HG03520 (cell line): ENCODE data around the gene RIMBP3B.
"Not testable (repeated sequence)": the region's sequence is repeated elsewhere in the genome, so short reads cannot be mapped to it uniquely, and the experiment has no call there.

Experiments used
- ATAC-seq: cut with Tn5 transposase; IDR thresholded peaks from one replicate; pipeline ENCODE4 v1.9.1; 2021; ENCODE audit warnings: mild to moderate bottlenecking, moderate library complexity; ENCODE audit not compliant: unreplicated experiment

The RIMBP3B gene

DNA sequence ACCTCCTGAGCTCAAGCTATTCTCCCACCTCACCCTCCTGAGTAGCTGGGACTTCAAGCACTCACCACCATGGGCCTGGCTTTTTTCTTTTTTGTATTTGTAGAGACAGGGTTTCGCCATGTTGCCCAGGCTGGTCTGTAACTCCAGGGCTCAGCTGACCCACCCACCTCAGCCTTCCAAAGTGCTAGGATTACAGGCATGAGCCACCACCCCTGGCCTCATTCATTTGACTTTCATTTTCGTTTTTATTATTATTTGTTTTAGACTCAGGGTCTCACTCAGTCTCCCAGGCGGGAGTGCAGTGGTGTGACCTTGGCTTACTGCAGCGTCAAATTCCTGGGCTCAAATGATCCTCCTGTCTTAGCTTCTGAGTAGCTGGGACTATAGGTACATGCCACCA lies 24.2 kb downstream of the RIMBP3B start:
- ATAC-seq = not testable (repeated sequence)

DNA sequence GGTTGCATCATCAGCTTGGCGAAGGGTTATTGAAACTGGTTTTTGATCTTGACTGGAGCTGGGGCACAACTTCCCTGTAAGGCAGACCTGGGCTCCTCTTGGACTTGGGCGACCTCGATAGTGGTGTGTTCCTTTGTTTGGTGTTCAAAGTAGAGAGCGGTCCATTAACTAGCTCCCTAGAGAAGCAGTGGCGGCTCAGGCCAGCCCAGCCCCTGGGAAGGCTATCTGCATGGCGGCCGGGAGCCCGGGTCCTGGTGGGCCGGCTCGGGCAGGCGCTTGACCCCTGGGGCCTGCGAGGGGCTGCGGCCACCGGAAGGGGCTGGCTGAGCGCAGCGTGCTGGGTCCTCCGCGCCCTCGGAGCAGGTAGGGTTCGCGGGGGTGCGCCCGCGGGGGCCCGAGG lies 32.8 kb downstream of the RIMBP3B start:
- not testable (repeated sequence) for ATAC-seq

DNA sequence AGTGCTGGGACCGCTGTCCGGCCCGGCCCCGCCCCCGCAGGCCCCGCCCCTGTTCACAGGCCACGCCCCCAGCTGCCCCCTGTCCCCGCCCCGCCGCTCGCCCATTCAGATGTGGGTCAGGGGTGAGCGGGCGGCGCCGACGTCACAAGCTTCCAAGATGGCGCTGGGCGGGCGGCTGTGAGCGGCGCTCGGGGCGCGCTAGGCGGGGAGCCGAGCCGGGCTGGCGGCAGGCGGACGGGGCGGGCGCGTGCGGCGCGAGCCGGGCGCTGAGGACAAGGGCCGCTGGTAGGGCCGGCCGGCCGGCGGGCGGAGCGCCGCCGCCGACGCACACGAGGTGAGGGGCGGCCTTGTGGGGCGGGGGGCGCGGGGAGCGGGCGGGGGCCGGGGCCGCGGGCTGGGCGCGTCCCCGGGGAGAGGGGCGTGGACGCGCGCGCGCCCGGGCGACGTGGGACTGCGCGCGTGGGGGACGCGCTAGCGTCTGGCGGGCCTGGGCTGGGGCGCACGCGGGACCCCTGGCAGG lies 33.7 kb downstream of the RIMBP3B start, which contains the start of gene HIC2:
Gene HIC2 (plus strand): TSS at position 145 of the 520 bp plus-strand sequence. CDS start 25,461 bp downstream, outside the sequence.
- ATAC-seq = peak; percentile 72

DNA sequence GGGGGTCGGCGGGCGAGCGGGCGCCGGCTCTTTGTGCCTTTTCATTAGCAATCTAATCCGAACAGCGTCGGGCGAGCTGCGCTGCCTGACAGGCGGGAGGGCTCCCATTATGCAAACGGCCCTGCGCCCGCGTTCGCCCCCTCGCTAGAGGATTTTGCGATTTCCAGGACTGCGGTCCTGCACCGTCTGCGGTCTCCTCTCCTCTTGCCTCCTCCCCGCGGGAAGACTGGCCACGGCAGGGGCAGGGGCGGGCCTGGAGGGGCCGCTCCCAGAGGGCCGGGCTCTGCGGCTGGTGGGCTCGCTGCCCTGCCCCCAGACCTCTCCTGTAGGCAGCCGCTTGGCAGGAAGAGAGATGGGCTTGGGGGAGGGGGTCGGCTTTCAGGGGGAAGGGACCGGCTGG lies 34.3 kb downstream of the RIMBP3B start:
- peak; percentile 34 for ATAC-seq

DNA sequence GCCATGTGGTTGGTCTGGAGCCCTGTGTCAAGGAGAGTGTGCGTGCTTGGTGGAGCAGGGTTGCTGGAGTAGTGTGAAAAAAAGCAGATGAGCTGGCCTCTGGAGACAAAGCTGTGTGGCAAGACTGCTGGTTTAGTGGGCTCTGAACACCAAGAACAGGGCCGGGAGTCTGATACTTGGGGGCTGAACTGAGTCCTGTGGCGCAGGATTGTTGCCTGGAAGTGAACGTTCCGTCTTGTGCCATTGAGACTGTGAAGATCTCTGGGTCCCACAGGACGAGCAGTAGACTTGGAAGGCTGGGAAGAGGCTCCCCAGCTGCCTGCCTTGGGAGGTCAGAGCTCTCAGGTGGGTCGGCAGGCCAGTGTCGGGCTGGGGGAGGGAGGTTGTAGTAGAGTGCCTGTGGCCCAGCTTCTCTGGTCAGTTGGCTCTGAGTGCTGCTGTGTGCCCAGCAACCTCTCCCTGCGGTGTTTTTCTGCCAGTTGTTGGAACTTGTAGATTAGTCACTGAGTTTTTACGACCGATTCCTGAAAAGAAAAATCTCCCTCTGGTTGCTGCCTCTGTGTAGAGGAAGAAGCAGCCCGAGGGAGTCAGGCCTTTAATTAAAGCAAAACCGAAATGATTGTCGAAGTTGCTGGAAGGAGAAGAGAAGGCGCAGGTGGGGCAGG lies 35.6 kb downstream of the RIMBP3B start:
- not testable (repeated sequence) for ATAC-seq

DNA sequence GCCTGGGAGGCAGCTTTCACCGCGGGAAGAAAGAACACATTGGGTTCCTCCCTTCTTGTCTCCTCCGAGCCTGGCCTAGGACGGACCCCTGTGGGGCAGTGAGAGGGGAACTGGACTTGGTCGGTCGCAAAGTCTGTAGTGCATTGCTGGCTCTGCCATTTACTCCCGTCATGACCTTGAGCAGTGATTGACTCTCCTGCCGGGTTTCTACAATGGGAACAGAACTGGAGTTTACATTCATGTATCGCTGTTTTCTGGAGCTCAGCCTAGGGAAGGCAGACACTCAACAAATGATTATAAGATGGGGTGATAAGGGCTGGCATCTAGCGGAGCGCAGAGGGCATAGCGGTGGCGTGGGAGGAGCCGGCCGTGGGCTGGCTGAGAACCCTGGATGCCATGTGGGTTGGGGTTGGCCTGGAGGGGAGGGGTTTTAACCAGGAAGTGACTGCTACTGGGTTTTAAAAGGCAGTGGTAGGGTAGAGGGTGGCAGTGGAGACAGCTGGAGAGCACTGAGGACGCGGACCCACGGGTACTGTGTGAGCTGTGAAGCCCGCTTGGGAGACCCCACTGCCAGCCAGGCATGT lies 36.7 kb downstream of the RIMBP3B start:
- ATAC-seq = not testable (repeated sequence)

DNA sequence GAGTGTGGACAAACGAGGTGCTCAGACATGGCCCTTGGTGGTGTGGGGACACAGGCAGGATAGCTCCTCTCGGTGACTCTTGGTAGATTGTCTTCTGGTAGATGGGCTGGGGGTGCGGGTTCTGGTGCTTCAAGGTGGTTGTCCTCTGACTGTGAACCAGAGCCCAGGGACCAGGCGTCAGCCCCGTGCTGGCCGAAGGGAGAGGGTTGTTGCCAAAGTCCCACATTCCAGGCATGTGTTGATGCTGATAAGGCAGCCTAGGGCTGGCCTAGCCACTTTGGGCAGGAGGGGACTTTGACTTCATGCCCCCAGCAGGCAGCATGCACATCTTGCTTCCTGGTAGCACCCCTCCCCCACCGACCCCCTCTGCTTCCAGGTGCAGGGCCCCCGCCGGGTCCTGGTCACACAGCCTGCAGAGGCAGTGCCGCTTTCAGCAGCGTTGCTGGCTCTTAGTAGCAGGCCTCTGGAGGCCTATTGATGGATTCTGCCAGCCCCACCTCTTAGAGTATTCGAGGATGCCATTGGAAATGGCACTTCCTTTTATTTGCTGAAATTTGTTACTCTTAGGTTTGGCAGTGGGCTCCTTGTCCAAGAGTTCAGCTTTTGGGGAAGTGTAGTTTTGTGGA lies 40.6 kb downstream of the RIMBP3B start:
- ATAC-seq = not testable (repeated sequence)

DNA sequence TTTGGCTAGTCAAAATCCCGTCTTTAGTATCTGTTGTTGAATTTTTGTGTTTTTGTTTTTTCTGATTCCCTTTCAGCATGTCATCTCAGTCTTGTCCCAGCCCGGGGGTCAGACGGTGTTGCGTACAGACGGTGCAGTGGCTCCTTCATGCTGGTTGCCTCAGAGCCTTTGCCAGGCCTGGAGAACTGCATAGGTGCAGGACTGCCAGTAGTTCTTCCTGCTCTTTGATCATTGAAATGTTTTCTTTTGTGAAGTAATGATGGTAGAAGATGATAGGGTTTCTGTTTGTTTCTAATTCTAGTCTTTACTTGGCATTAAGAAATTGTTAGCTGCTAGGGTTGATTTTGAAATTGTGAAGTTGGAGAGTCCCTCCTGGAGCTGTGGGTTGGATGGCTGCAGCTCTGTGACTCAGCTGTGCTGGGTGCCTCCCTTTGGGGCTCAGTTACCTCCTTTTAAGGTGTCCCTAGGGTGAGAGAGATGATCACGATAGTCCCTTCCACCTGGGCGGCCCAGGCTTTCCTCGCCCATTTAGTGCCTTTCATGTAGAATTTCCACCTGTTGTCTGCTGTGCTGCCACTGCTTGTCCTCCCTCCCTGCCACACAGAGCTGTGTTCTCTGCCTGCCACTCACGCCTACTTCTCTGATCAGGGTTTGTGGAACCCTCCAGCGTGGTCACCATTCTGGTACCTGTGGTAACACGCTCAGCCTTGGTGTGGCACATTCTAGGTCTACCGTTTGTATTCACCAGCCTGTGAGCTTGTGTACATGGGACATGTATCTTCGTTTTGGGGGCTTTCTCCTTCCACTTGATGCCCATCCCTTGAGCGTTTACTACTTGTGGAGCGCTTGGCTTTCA lies 51.1 kb downstream of the RIMBP3B start:
- ATAC-seq = not testable (repeated sequence)

DNA sequence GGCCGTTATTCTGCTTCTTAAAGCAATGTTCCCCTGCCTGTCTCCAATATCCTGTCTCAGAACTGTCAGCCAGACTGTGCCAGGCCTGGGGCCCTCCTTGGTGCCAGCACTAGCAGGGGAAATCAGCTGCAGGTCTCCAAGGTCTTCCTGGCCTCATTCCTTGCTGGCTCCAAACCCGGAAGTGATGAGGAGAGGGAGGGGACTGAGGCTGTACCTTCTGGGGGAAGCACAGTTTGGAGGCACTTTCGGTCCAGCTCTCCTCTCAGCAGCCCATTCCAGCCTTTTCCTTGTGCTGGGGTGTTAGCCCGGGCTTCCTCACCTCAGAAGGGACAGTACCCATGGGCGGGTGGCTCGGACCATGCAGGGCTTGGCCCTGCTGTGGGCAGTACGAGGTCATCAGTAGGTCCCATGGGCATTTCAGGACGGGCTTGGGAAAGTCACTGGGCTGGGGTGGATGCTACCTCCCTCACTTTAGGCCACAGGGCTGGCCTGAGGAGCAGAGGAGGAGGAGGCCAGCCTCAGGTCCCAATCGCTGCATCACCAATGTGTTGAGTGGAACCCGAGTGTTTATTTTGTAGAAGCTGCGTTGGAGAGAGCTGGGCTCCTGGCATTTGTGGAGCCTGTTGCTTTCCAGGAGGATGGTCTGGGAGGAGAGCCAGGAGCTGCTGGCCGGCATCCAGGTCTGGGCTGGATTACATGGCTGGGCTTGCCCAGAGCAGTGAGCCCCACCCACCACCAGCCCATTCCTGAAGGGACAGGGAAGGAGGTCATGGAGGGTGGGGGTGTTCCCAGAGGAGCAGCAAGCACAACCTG lies 52.7 kb downstream of the RIMBP3B start:
- ATAC-seq = not testable (repeated sequence)

DNA sequence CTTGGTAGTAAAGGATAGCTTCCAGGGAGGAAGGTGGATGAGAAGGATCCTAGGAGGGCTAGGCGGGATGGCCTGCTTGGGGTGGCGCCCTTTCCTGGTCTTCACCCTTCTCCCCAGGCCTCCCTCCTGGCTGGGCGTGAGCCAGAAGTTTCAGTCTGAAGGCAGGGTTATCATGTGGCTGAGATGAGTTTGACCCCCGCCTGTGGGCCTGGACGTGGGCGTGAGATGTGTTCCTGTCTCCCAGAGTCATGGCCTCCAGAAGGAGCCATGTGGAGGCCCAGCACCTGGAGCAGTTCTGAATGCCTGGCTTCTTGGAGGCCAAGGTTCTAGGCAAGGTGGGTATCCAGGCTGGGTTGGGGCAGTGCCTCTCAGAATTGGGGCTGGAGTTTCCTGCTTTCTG lies 54.5 kb downstream of the RIMBP3B start:
- not testable (repeated sequence) for ATAC-seq
